Retinal pigment epithelial cell (primary cell): ENCODE results near the gene HDAC7.

ENCODE experiments used
- DNase-seq: peaks from one replicate; pipeline ENCODE4 v3.0.0-alpha.2; 2010; ENCODE audit warnings: low read depth
- H3K4me3 ChIP-seq: 2 replicates; pipeline ENCODE4 v1.5.1; 2011; ENCODE audit warnings: mild to moderate bottlenecking, low read length, control low read depth, moderate library complexity
- CTCF ChIP-seq: conservative IDR thresholded peaks from 2 replicates; pipeline ENCODE4 v1.5.1; 2011; ENCODE audit warnings: low read depth, low read length, control low read depth, inconsistent platforms

Gene HDAC7

GRCh38 chr12:47787596-47788319 is 31.9 kb downstream of the HDAC7 start:
- H3K4me3 ChIP-seq = no peak overlapping the region
- DNase-seq = no peak
- no peak for TF ChIP-seq CTCF

GRCh38 chr12:47786662-47787280 is 32.9 kb downstream of the HDAC7 start:
- no peak overlapping the region for H3K4me3 ChIP-seq
- DNase-seq = no peak
- no peak for TF ChIP-seq CTCF

GRCh38 chr12:47785887-47786661 is 33.6 kb downstream of the HDAC7 start:
- DNase-seq = no peak
- no peak for TF ChIP-seq CTCF
- no peak overlapping the region for H3K4me3 ChIP-seq

GRCh38 chr12:47785036-47785886 is 34.4 kb downstream of the HDAC7 start:
- H3K4me3 ChIP-seq = no peak overlapping the region
- no peak for TF ChIP-seq CTCF
- no peak for DNase-seq

GRCh38 chr12:47783821-47784819 is 35.6 kb downstream of the HDAC7 start:
- H3K4me3 ChIP-seq = no peak overlapping the region
- TF ChIP-seq CTCF = no peak
- DNase-seq = no peak
